Transverse colon (tissue), 4 donors: ENCODE results near the gene KLF1. TPM values are rescaled to one million over a fixed set of nuclear protein-coding genes. Genes with fewer than 3 reads are reported as not detected.
A peak's percentile ranks its signal among the peaks of the same experiment; 100 is the strongest.

ENCODE experiments used
- DNase-seq: peaks from one replicate; pipeline ENCODE4 v3.0.0-alpha.2; 2019
- H3K27ac ChIP-seq, 4 donors: fragments of 200-600 bp; sonication (generic); 2 replicates each; pipeline ENCODE4 v1.5.1; 2016 to 2018; ENCODE audit warnings: inconsistent platforms in 4 of 4
- H3K27me3 ChIP-seq: fragments of 200-600 bp; sonication (generic); 2 replicates; pipeline ENCODE4 v1.5.1; 2017; ENCODE audit warnings: inconsistent platforms
- H3K36me3 ChIP-seq, 4 donors: fragments of 200-600 bp; sonication (generic); 2 replicates each; pipeline ENCODE4 v1.5.1; 2017 to 2019; ENCODE audit warnings: inconsistent platforms in 4 of 4
- H3K4me1 ChIP-seq, 4 donors: fragments of 200-600 bp; sonication (generic); 2 replicates each; pipeline ENCODE4 v1.5.1; 2017 to 2020; ENCODE audit warnings: inconsistent platforms in 4 of 4
- H3K4me3 ChIP-seq, 4 donors: fragments of 200-600 bp; sonication (generic); 1 replicate in 1 of 4; 2 replicates in 3 of 4; pipeline versions ENCODE4 v1.5.1 to v1.6.1; 2017 to 2019; ENCODE audit warnings: inconsistent platforms in 4 of 4
- H3K9me3 ChIP-seq, 2 donors: fragments of 200-600 bp; sonication (generic); 2 replicates each; pipeline ENCODE4 v1.5.1; 2017 to 2019; ENCODE audit warnings: inconsistent platforms in 2 of 2
- CTCF ChIP-seq, 5 experiments: fragments of 200-600 bp in 3 of 5; fragments of 450-650 bp in 2 of 5; sonication (generic) in 3 of 5; IDR thresholded peaks; 1 replicate in 2 of 5; 2 replicates in 3 of 5; pipeline ENCODE4 v1.5.1; 2016 to 2017; ENCODE audit warnings: antibody characterized with exemption in 5 of 5, inconsistent platforms in 3 of 5, mild to moderate bottlenecking in 2 of 5, moderate library complexity in 1 of 5
- EP300 ChIP-seq: sonication (generic); formaldehyde crosslinking; IDR thresholded peaks from one replicate; pipeline ENCODE4 v1.6.1; 2017; ENCODE audit warnings: antibody characterized with exemption, low read depth
- POLR2A ChIP-seq: fragments of 450-650 bp; IDR thresholded peaks from one replicate; pipeline ENCODE4 v1.6.1; 2016; ENCODE audit warnings: antibody characterized with exemption, mild to moderate bottlenecking, moderate library complexity
- POLR2AphosphoS5 ChIP-seq, 3 donors: sonication (generic); formaldehyde crosslinking; IDR thresholded peaks; one replicate each; pipeline ENCODE4 v1.6.1; 2016; ENCODE audit warnings: antibody characterized with exemption in 3 of 3
- WGBS, 2 donors: methylation state at CpG; one replicate each; pipeline ENCODE4 v1.1.5; 2018; ENCODE audit warnings: low coverage in 1 of 2; 5-methylcytosine and 5-hydroxymethylcytosine counted together
- in situ Hi-C, 4 donors: fragments of 200-750 bp; cut with MboI; loops; one replicate each; pipeline versions ENCODE4 v1.15.0 to v1.15.1; 2017; ENCODE audit warnings: low sequenced_read_pairs in 3 of 4, low pct_ligation_motif_present in 1 of 4, low pct_unique_long_range_greater_than_20kb in 1 of 4
- intact Hi-C: fragments of 100-400 bp; cut with DNase I; formaldehyde crosslinking; loops from one replicate; pipeline ENCODE4 v1.15.1; 2023; ENCODE audit warnings: low total_unique reads
- total RNA-seq, 4 donors: library from RNA; depleted of rRNA; stranded (reverse); fragments of >200 nt; gene quantifications; one replicate each; pipeline ENCODE4 v1.1.0, GENCODE V29; 2016

KLF1 gene
- total RNA-seq, 4 donors from 2014 or later: 0.32 TPM; not detected in 3

- peak overlapping the region; percentile 61 to 75 (median 72) for H3K27ac ChIP-seq
- no peaks in the 10 kb centered on the region for H3K9me3 ChIP-seq
- WGBS, 2 donors: 6% methylated on average over 51 of the region's 73 CpGs; no CpG with 5 or more reads in 1 of the 2 donors
- peaks cover 13% of the 10 kb centered on the region for H3K27me3 ChIP-seq
- in situ Hi-C loops: loop anchor here in 1 of 4 donors (5.0 kb wide), 1 partner anchor 77 kb away; no protein-coding TSS in a partner anchor
- peaks cover 0 to 26% (median 24%) of the 10 kb centered on the region in 4 donors for H3K4me1 ChIP-seq
- intact Hi-C loops: loop anchor here (5.0 to 10.0 kb wide), 3 partner anchors 60 to 210 kb away; partner anchors contain the start of gene RAD23A
- H3K36me3 ChIP-seq: no peaks in the 10 kb centered on the region
- peak; percentile 96 for DNase-seq
- H3K4me3 ChIP-seq: peak overlapping the region; percentile 28 to 57 (median 42)
- TF ChIP-seq POLR2AphosphoS5 (IDR thresholded peaks at IDR 0.05): peak; percentile 27 to 72 (median 35)
- TF ChIP-seq CTCF (IDR thresholded peaks at IDR 0.05): peak; percentile 68 to 76 (median 72)
- no peak for TF ChIP-seq EP300
- no peak for TF ChIP-seq POLR2A
These were observed 1.9 kb downstream of the KLF1 start for GRCh38 chr19:12884926-12885748.

- WGBS, 2 donors: 87% methylated on average over 12 of the region's 12 CpGs; no CpG with 5 or more reads in 1 of the 2 donors
- Histone ChIP-seq H3K27me3 (peaks cover 13% of the 10 kb centered on the region), H3K4me3 (peak overlapping the region in 3 of 4 donors; percentile 36 to 57 (median 48)), H3K27ac (peak overlapping the region; percentile 61 to 75 (median 72)), H3K9me3 (no peaks in the 10 kb centered on the region), H3K4me1 (peaks cover 0 to 27% (median 25%) of the 10 kb centered on the region in 4 donors), H3K36me3 (no peaks in the 10 kb centered on the region)
- TF ChIP-seq EP300 (no peak), CTCF (IDR thresholded peaks at IDR 0.05) (no peak), POLR2AphosphoS5 (IDR thresholded peaks at IDR 0.05) (no peak), POLR2A (no peak)
- no peak for DNase-seq
- intact Hi-C loops: loop anchor here (10.0 kb wide), 2 partner anchors 60 to 210 kb away; partner anchors contain the start of gene RAD23A
- in situ Hi-C loops: no loop called here
These were observed 2.4 kb downstream of the KLF1 start for GRCh38 chr19:12884627-12884925.

- no peak for TF ChIP-seq POLR2A
- no peak for TF ChIP-seq CTCF (IDR thresholded peaks at IDR 0.05)
- no peak for TF ChIP-seq EP300
- TF ChIP-seq POLR2AphosphoS5 (IDR thresholded peaks at IDR 0.05): no peak
- Histone ChIP-seq H3K4me3 (no peak overlapping the region), H3K27me3 (peaks cover 13% of the 10 kb centered on the region), H3K27ac (no peak overlapping the region), H3K4me1 (peaks cover 0 to 27% (median 25%) of the 10 kb centered on the region in 4 donors), H3K9me3 (no peaks in the 10 kb centered on the region), H3K36me3 (no peaks in the 10 kb centered on the region)
- intact Hi-C loops (loop anchor here (10.0 kb wide), 2 partner anchors 61 to 211 kb away; partner anchors contain the start of gene RAD23A), in situ Hi-C loops (no loop called here)
- 89% methylated on average over 3 of the region's 3 CpGs; no CpG with 5 or more reads in 1 of the 2 donors for WGBS, 2 donors
- no peak for DNase-seq
These were observed 2.8 kb downstream of the KLF1 start for GRCh38 chr19:12884202-12884601.

- Histone ChIP-seq H3K4me3 (no peak overlapping the region), H3K27me3 (peaks cover 13% of the 10 kb centered on the region), H3K27ac (no peak overlapping the region), H3K4me1 (peaks cover 0 to 27% (median 25%) of the 10 kb centered on the region in 4 donors), H3K9me3 (no peaks in the 10 kb centered on the region), H3K36me3 (peaks cover 0 to 12% (median 1%) of the 10 kb centered on the region in 4 donors)
- in situ Hi-C loops: no loop called here
- 73 to 91% methylated on average over 2 to 3 of the region's 3 CpGs for WGBS, 2 donors
- TF ChIP-seq EP300: no peak
- no peak for TF ChIP-seq POLR2AphosphoS5 (IDR thresholded peaks at IDR 0.05)
- intact Hi-C loops: loop anchor here (10.0 kb wide), 2 partner anchors 62 to 212 kb away; partner anchors contain the start of gene RAD23A
- DNase-seq: no peak
These were observed 4.4 kb downstream of the KLF1 start for GRCh38 chr19:12882589-12882988.
